Neutrophil (primary cell): Measurements from ENCODE around the gene CKAP4.

Experiments
- H3K27ac ChIP-seq: fragments of 200-600 bp; sonication (generic); 2 replicates; pipeline ENCODE4 v1.5.1; 2016; ENCODE audit warnings: mild to moderate bottlenecking, moderate library complexity
- H3K27me3 ChIP-seq: fragments of 200-600 bp; sonication (generic); 2 replicates; pipeline ENCODE4 v1.6.0; 2016; ENCODE audit warnings: mild to moderate bottlenecking
- H3K36me3 ChIP-seq: fragments of 200-600 bp; sonication (generic); 2 replicates; pipeline ENCODE4 v1.5.1; 2017
- H3K4me1 ChIP-seq, 2 experiments: fragments of 200-600 bp in 1 of 2; sonication (generic) in 1 of 2; 1 replicate in 1 of 2; 2 replicates in 1 of 2; pipeline versions ENCODE4 v1.5.1 to v1.6.1; 2013 to 2016; ENCODE audit warnings: low read depth in 1 of 2, low read length in 1 of 2, mild to moderate bottlenecking in 1 of 2, moderate library complexity in 1 of 2; ENCODE audit not compliant: control insufficient read depth in 1 of 2, insufficient read depth in 1 of 2
- H3K4me3 ChIP-seq, 2 experiments: fragments of 200-600 bp in 1 of 2; sonication (generic) in 1 of 2; 1 replicate in 1 of 2; 2 replicates in 1 of 2; pipeline ENCODE4 v1.5.1; 2013 to 2016; ENCODE audit warnings: low read depth in 1 of 2, low read length in 1 of 2, mild to moderate bottlenecking in 1 of 2, moderate library complexity in 1 of 2
- H3K9me3 ChIP-seq: fragments of 200-600 bp; sonication (generic); 2 replicates; pipeline ENCODE4 v1.5.1; 2016
- CTCF ChIP-seq: fragments of 200-600 bp; sonication (generic); IDR thresholded peaks from 2 replicates; pipeline ENCODE4 v1.5.1; 2016; ENCODE audit warnings: antibody characterized with exemption

Gene CKAP4

GRCh38 chr12:106251631-106252455, 4.0 kb upstream of the CKAP4 start:
- TF ChIP-seq CTCF: no peak
- Histone ChIP-seq H3K9me3 (no peaks in the 10 kb centered on the region), H3K27me3 (no peaks in the 10 kb centered on the region), H3K4me1 (peaks cover 36 to 43% of the 10 kb centered on the region in 2 experiments), H3K27ac (peak overlapping the region; percentile 100), H3K36me3 (no peaks in the 10 kb centered on the region), H3K4me3 (no peak overlapping the region)

GRCh38 chr12:106249411-106250135, 1.8 kb upstream of the CKAP4 start:
- peaks cover under 1% of the 10 kb centered on the region for H3K36me3 ChIP-seq
- H3K4me3 ChIP-seq: peak overlapping the region; percentile 70 to 99
- H3K9me3 ChIP-seq: no peaks in the 10 kb centered on the region
- no peak for TF ChIP-seq CTCF
- H3K27ac ChIP-seq: peak overlapping the region; percentile 100
- no peaks in the 10 kb centered on the region for H3K27me3 ChIP-seq
- H3K4me1 ChIP-seq: peaks cover 58 to 65% of the 10 kb centered on the region in 2 experiments

GRCh38 chr12:106248846-106249371, 1.1 kb upstream of the CKAP4 start:
- H3K4me1 ChIP-seq: peaks cover 65 to 72% of the 10 kb centered on the region in 2 experiments
- H3K4me3 ChIP-seq: peak overlapping the region; percentile 70 to 99
- H3K9me3 ChIP-seq: no peaks in the 10 kb centered on the region
- H3K27me3 ChIP-seq: no peaks in the 10 kb centered on the region
- TF ChIP-seq CTCF: peak; percentile 12
- peak overlapping the region; percentile 100 for H3K27ac ChIP-seq
- peaks cover 7% of the 10 kb centered on the region for H3K36me3 ChIP-seq

GRCh38 chr12:106248312-106248845, 559 bp upstream of the CKAP4 start:
- Histone ChIP-seq H3K36me3 (peaks cover 12% of the 10 kb centered on the region), H3K27me3 (no peaks in the 10 kb centered on the region), H3K27ac (peak overlapping the region; percentile 100), H3K9me3 (no peaks in the 10 kb centered on the region), H3K4me1 (peaks cover 70 to 77% of the 10 kb centered on the region in 2 experiments), H3K4me3 (peak overlapping the region; percentile 70 to 99)
- no peak for TF ChIP-seq CTCF

GRCh38 chr12:106246891-106247673, 738 bp downstream of the CKAP4 start:
- TF ChIP-seq CTCF: peak; percentile 47
- Histone ChIP-seq H3K4me3 (peak overlapping the region; percentile 77 to 99), H3K4me1 (peaks cover 83 to 86% of the 10 kb centered on the region in 2 experiments), H3K27me3 (no peaks in the 10 kb centered on the region), H3K9me3 (no peaks in the 10 kb centered on the region), H3K36me3 (peaks cover 22% of the 10 kb centered on the region), H3K27ac (peak overlapping the region; percentile 100)
